Gastroesophageal sphincter (tissue), 4 donors: ENCODE measurements around the gene SPAAR. TPM values are rescaled to one million over a fixed set of nuclear protein-coding genes. Genes with fewer than 3 reads are reported as not detected.

Experiments used
- ATAC-seq: fragments of 150-250 bp; one replicate; pipeline ENCODE4 v1.9.1; 2016; ENCODE audit warnings: mild to moderate bottlenecking, moderate library complexity
- H3K27ac ChIP-seq, 4 donors: fragments of 200-600 bp; sonication (generic) in 3 of 4; 1 replicate in 3 of 4; 2 replicates in 1 of 4; pipeline ENCODE4 v1.5.1; 2016 to 2019
- H3K27me3 ChIP-seq: fragments of 200-600 bp; sonication (generic); one replicate; pipeline ENCODE4 v1.5.1; 2019
- H3K36me3 ChIP-seq, 2 donors: fragments of 200-600 bp; sonication (generic); one replicate each; pipeline ENCODE4 v1.5.1; 2019; ENCODE audit warnings: control low read depth in 1 of 2
- H3K4me1 ChIP-seq, 3 donors: fragments of 200-600 bp; sonication (generic); 1 replicate in 2 of 3; 2 replicates in 1 of 3; pipeline ENCODE4 v1.5.1; 2016 to 2019; ENCODE audit warnings: control low read depth in 2 of 3
- H3K4me3 ChIP-seq, 2 donors: fragments of 200-600 bp; sonication (generic); one replicate each; pipeline ENCODE4 v1.5.1; 2019; ENCODE audit warnings: mild to moderate bottlenecking in 1 of 2, moderate library complexity in 1 of 2
- H3K9me3 ChIP-seq, 3 donors: fragments of 200-600 bp; sonication (generic); one replicate each; pipeline ENCODE4 v1.5.1; 2017 to 2019; ENCODE audit warnings: control low read depth in 2 of 3
- EP300 ChIP-seq: sonication (generic); formaldehyde crosslinking; IDR thresholded peaks from one replicate; pipeline ENCODE4 v1.6.1; 2017; ENCODE audit warnings: antibody characterized with exemption, mild to moderate bottlenecking
- POLR2A ChIP-seq, 2 donors: fragments of 450-650 bp; IDR thresholded peaks; one replicate each; pipeline ENCODE4 v1.6.1; 2017; ENCODE audit warnings: antibody characterized with exemption in 2 of 2, mild to moderate bottlenecking in 2 of 2, moderate library complexity in 1 of 2
- POLR2AphosphoS5 ChIP-seq: sonication (generic); formaldehyde crosslinking; IDR thresholded peaks from one replicate; pipeline ENCODE4 v1.6.1; 2017; ENCODE audit warnings: antibody characterized with exemption
- WGBS, 2 donors: methylation state at CpG; one replicate each; pipeline ENCODE4 v1.1.5; 2018; ENCODE audit warnings: low coverage in 1 of 2; 5-methylcytosine and 5-hydroxymethylcytosine counted together
- total RNA-seq, 4 donors: library from RNA; depleted of rRNA; stranded (reverse); fragments of >200 nt; gene quantifications; one replicate each; pipeline ENCODE4 v1.1.0, GENCODE V29; 2016
- TF ChIP-seq, protein P1 (sequence below), 4 experiments: fragments of 200-600 bp in 2 of 4; fragments of 450-650 bp in 2 of 4; sonication (generic) in 1 of 4; IDR thresholded peaks; one replicate each; pipeline ENCODE4 v1.5.1; 2017 to 2019; ENCODE audit warnings: antibody characterized with exemption in 4 of 4, mild to moderate bottlenecking in 2 of 4, moderate library complexity in 2 of 4

Gene SPAAR, protein sequence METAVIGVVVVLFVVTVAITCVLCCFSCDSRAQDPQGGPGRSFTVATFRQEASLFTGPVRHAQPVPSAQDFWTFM
- total RNA-seq, result 1 to 10 TPM in 3 of 4 donors, under 1 TPM in 1; 0.62 to 5.5 (median 2.6) TPM

DNA sequence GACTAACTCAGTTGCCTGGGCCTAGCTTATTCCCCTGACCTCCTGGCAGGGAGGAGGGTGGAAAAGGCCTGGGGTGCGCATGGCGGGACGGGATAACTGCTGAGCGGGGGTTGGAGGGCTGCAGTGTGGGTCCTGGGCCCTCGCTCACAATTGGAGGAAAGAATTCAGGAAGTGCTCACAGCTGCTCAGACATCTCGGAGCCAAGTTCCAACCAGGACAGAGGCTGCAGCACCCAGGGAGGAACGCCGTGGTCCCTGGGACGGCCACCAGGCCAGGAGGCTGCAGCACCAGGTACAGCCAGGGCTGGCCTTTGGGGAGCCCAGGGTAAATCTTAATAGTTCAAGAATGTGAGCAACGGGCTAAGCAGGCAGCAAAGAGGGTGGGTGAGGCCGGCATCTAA lies at the start of gene SPAAR:
Gene SPAAR, plus strand, starts transcription at position 217 of the 400 bp plus-strand sequence. CDS start 974 bp downstream, outside the sequence.
- ATAC-seq, result no peak
- peak within 1 kb of the TSS in 1 of 2 donors; percentile 45 for H3K4me3 ChIP-seq
- peak within 1 kb of the TSS; percentile 82 to 96 (median 90) for H3K27ac ChIP-seq
- WGBS, 2 donors, result 80% methylated on average over 2 of the region's 11 CpGs; no CpG with 5 or more reads in 1 of the 2 donors
- H3K27me3 ChIP-seq, result no peaks in the 10 kb centered on the region
- peaks cover 25 to 86% (median 68%) of the 10 kb centered on the region in 3 donors for H3K4me1 ChIP-seq
- H3K9me3 ChIP-seq, result no peaks in the 10 kb centered on the region
- no peaks in the 10 kb centered on the region for H3K36me3 ChIP-seq
- TF ChIP-seq, protein P1, sequence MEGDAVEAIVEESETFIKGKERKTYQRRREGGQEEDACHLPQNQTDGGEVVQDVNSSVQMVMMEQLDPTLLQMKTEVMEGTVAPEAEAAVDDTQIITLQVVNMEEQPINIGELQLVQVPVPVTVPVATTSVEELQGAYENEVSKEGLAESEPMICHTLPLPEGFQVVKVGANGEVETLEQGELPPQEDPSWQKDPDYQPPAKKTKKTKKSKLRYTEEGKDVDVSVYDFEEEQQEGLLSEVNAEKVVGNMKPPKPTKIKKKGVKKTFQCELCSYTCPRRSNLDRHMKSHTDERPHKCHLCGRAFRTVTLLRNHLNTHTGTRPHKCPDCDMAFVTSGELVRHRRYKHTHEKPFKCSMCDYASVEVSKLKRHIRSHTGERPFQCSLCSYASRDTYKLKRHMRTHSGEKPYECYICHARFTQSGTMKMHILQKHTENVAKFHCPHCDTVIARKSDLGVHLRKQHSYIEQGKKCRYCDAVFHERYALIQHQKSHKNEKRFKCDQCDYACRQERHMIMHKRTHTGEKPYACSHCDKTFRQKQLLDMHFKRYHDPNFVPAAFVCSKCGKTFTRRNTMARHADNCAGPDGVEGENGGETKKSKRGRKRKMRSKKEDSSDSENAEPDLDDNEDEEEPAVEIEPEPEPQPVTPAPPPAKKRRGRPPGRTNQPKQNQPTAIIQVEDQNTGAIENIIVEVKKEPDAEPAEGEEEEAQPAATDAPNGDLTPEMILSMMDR (IDR thresholded peaks at IDR 0.05), result no peak
- TF ChIP-seq EP300 (no peak), POLR2A (IDR thresholded peaks at IDR 0.05) (no peak), POLR2AphosphoS5 (no peak)

DNA sequence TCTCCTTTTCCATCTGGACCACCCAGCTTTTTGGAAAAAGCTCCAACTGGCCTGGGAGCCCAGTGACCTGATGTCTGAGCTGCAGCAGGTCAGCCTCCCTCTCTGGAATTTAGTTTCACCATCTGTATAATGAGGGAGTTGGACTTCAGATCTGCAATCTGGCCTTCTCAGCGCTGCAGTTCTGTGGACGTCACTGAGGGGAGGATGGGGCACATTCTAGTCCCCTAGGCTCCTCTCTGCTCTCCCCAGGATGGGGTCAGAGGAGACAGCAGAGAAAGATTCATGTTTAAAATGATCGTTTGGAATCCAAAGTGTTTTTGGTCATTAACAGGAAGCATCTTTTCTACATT lies 49.3 kb upstream of the SPAAR start:
- H3K27ac ChIP-seq, result no peak overlapping the region
- WGBS, 2 donors, result 31 to 50% methylated on average over 1 to 3 of the region's 3 CpGs
- H3K4me1 ChIP-seq, result peaks cover 0 to 15% (median 0%) of the 10 kb centered on the region in 3 donors
- no peaks in the 10 kb centered on the region for H3K27me3 ChIP-seq
- no peaks in the 10 kb centered on the region for H3K9me3 ChIP-seq
- peaks cover 0 to 9% of the 10 kb centered on the region in 2 donors for H3K36me3 ChIP-seq
- TF ChIP-seq POLR2AphosphoS5, result no peak
- no peak for TF ChIP-seq POLR2A (IDR thresholded peaks at IDR 0.05)
- TF ChIP-seq EP300, result no peak
- TF ChIP-seq, protein P1 (IDR thresholded peaks at IDR 0.05), result no peak
- H3K4me3 ChIP-seq, result no peak overlapping the region
- peak; percentile 40 for ATAC-seq

DNA sequence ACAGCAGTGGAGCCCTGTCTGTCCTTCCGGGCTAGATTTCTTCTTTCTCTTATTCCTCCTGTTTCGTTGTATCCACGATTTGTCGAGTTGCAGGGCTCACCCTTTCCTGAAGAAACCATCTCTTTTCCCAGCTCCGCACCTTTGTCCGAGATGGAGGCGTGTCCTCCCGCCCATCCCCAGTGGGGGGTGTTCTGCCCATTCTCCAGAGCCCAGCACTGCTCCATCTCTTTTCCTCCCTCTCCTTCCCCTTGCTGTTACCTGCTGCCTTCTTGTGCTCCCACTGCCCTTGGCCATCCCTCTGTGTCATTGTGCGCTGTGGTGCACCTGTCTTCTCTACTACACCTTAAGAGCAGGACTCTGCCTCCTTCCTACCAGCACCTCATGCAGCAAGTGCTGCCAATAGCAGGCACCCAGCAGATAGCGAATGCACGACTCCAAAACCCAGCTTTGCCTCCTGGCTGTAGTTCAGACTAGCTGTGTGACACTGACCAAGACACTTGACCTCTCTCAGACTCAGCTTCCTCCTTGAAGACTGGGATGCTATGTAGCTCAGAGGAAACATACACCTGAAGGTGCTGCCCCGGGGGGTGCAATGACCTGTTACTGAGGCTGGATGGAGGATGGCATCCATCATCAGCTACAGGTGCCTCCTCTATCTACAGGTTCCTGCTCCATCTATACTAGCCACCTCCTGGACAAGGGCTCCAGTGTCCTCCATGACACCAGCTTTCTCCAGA lies 48.0 kb upstream of the SPAAR start:
- TF ChIP-seq POLR2A (IDR thresholded peaks at IDR 0.05), result no peak
- no peak for TF ChIP-seq EP300
- TF ChIP-seq, protein P1 (IDR thresholded peaks at IDR 0.05), result no peak
- TF ChIP-seq POLR2AphosphoS5, result no peak
- WGBS, 2 donors, result 57 to 62% methylated on average over 8 to 12 of the region's 12 CpGs
- ATAC-seq, result no peak
- Histone ChIP-seq H3K4me1 (peaks cover 0 to 15% (median 0%) of the 10 kb centered on the region in 3 donors), H3K4me3 (no peak overlapping the region), H3K27me3 (no peaks in the 10 kb centered on the region), H3K9me3 (no peaks in the 10 kb centered on the region), H3K36me3 (no peaks in the 10 kb centered on the region), H3K27ac (no peak overlapping the region)

DNA sequence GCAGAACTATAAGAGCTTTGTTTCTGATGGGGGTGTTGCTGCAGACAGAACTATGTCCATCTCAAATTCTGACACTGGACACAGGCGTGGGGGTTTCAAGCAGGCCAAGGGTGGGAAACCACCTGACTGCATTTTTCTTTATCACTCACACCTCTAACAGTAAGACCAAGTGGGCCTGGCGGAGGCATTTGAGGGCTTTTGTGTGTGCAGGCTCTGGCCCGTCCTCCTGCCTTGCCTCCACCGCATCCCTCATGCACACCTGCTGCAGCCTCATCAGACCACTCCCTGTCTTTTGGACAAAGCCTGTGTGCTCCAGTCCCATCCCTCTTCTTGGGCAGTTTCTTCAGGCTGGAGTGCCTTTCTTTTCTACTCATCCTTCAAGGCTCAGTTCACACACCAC lies 47.0 kb upstream of the SPAAR start:
- H3K36me3 ChIP-seq, result no peaks in the 10 kb centered on the region
- no peak overlapping the region for H3K27ac ChIP-seq
- peaks cover 2% of the 10 kb centered on the region for H3K27me3 ChIP-seq
- H3K4me3 ChIP-seq, result no peak overlapping the region
- 75 to 79% methylated on average over 3 of the region's 4 CpGs for WGBS, 2 donors
- TF ChIP-seq POLR2AphosphoS5 (no peak), POLR2A (IDR thresholded peaks at IDR 0.05) (no peak), EP300 (no peak)
- TF ChIP-seq, protein P1 (IDR thresholded peaks at IDR 0.05), result no peak
- no peak for ATAC-seq
- no peaks in the 10 kb centered on the region for H3K9me3 ChIP-seq
- peaks cover 0 to 15% (median 0%) of the 10 kb centered on the region in 3 donors for H3K4me1 ChIP-seq

DNA sequence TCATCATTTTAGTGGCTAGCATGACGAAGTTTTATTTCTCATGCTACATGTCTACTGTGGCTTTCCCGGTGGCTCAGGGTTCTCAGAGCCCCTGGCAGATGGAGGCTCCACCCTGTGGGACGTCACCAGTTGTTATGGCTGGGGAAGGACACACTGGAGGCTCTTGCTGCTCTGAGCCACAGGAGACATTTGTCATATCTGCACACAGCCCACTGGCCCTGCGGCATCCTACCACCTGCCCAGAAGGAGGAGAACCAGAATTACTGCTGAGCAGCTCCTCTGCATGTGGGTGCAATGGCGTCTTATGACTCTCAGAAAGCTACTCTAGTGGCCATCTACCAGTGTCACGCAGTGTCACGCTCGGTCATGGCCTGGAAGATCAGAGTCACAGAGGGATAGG lies 45.7 kb upstream of the SPAAR start:
- peaks cover 0 to 15% (median 0%) of the 10 kb centered on the region in 3 donors for H3K4me1 ChIP-seq
- no peak for ATAC-seq
- no peaks in the 10 kb centered on the region for H3K36me3 ChIP-seq
- peaks cover 8% of the 10 kb centered on the region for H3K27me3 ChIP-seq
- 40 to 100% methylated on average over 1 of the region's 8 CpGs for WGBS, 2 donors
- H3K4me3 ChIP-seq, result no peak overlapping the region
- no peak overlapping the region for H3K27ac ChIP-seq
- TF ChIP-seq, protein P1 (IDR thresholded peaks at IDR 0.05), result no peak
- TF ChIP-seq POLR2A (IDR thresholded peaks at IDR 0.05) (no peak), POLR2AphosphoS5 (no peak), EP300 (no peak)
- no peaks in the 10 kb centered on the region for H3K9me3 ChIP-seq
